GM21526 (cell line): ENCODE data around the gene ITSN2.
"Not testable (repeated sequence)": the region's sequence is repeated elsewhere in the genome, so short reads cannot be mapped to it uniquely, and the experiment has no call there.

Experiments used
- ATAC-seq: cut with Tn5 transposase; IDR thresholded peaks from one replicate; pipeline ENCODE4 v1.9.1; 2021; ENCODE audit warnings: moderate library complexity; ENCODE audit not compliant: unreplicated experiment, low FRiP score

Gene ITSN2

GRCh38 chr2:24365051-24365450 is 4.7 kb upstream of the ITSN2 start:
- ATAC-seq, result no peak

GRCh38 chr2:24363301-24363700 is 3.0 kb upstream of the ITSN2 start:
- ATAC-seq, result no peak

- no peak for ATAC-seq
These were observed 1.9 kb upstream of the ITSN2 start for GRCh38 chr2:24362253-24362652.

GRCh38 chr2:24360963-24361330 is 611 bp upstream of the ITSN2 start:
- ATAC-seq, result no peak

- ATAC-seq, result no peak
These were observed 947 bp downstream of the ITSN2 start for GRCh38 chr2:24359129-24360049.

- not testable (repeated sequence) for ATAC-seq
These were observed 2.6 kb downstream of the ITSN2 start for GRCh38 chr2:24357767-24358166.

- not testable (repeated sequence) for ATAC-seq
These were observed 3.2 kb downstream of the ITSN2 start for GRCh38 chr2:24357115-24357514.

GRCh38 chr2:24354957-24355356 is 5.4 kb downstream of the ITSN2 start:
- ATAC-seq, result no peak

- no peak for ATAC-seq
These were observed 5.9 kb downstream of the ITSN2 start for GRCh38 chr2:24354395-24354794.

GRCh38 chr2:24353973-24354372 is 6.4 kb downstream of the ITSN2 start:
- ATAC-seq, result no peak

GRCh38 chr2:24353364-24353763 is 7.0 kb downstream of the ITSN2 start:
- no peak for ATAC-seq

- no peak for ATAC-seq
These were observed 7.7 kb downstream of the ITSN2 start for GRCh38 chr2:24352664-24353063.

- ATAC-seq, result no peak
These were observed 8.4 kb downstream of the ITSN2 start for GRCh38 chr2:24351981-24352380.

GRCh38 chr2:24351627-24351938 is 8.8 kb downstream of the ITSN2 start:
- no peak for ATAC-seq

GRCh38 chr2:24350826-24351626 is 9.3 kb downstream of the ITSN2 start:
- ATAC-seq, result no peak

GRCh38 chr2:24349097-24349496 is 11.2 kb downstream of the ITSN2 start:
- no peak for ATAC-seq

- no peak for ATAC-seq
These were observed 14.4 kb downstream of the ITSN2 start for GRCh38 chr2:24345937-24346336.

GRCh38 chr2:24343225-24343882 is 17.0 kb downstream of the ITSN2 start:
- ATAC-seq, result no peak

- ATAC-seq, result no peak
These were observed 18.0 kb downstream of the ITSN2 start for GRCh38 chr2:24342110-24342910.

- no peak for ATAC-seq
These were observed 20.5 kb downstream of the ITSN2 start for GRCh38 chr2:24339856-24340262.
